Raji (cell line): ENCODE data around the gene LMBR1L.

Experiments
- POLR2A ChIP-seq: IDR thresholded peaks from 2 replicates; pipeline ENCODE4 v1.6.1; 2011; ENCODE audit warnings: low read depth, low read length, control low read depth; ENCODE audit not compliant: insufficient read depth

The LMBR1L gene

DNA sequence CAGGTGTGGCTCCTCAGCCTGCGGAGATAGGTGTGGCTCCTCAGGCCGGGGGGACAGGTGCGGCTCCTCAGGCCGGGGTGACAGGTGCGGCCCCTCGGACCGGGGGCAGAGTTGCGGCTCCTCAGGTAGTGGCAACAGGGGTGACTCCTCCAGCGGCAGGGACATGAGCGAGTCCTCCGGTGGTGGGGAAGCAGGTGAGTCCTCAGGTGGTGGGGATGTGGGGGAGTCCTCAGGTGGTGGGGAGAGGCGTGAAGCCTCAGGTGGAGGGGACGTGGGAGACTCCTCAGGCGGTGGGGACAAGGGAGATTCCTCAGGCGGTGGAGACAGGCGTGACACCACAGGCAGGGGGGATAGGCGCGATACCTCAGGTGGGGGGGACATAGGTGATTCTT lies 59.3 kb downstream of the LMBR1L start:
- no peak for TF ChIP-seq POLR2A

DNA sequence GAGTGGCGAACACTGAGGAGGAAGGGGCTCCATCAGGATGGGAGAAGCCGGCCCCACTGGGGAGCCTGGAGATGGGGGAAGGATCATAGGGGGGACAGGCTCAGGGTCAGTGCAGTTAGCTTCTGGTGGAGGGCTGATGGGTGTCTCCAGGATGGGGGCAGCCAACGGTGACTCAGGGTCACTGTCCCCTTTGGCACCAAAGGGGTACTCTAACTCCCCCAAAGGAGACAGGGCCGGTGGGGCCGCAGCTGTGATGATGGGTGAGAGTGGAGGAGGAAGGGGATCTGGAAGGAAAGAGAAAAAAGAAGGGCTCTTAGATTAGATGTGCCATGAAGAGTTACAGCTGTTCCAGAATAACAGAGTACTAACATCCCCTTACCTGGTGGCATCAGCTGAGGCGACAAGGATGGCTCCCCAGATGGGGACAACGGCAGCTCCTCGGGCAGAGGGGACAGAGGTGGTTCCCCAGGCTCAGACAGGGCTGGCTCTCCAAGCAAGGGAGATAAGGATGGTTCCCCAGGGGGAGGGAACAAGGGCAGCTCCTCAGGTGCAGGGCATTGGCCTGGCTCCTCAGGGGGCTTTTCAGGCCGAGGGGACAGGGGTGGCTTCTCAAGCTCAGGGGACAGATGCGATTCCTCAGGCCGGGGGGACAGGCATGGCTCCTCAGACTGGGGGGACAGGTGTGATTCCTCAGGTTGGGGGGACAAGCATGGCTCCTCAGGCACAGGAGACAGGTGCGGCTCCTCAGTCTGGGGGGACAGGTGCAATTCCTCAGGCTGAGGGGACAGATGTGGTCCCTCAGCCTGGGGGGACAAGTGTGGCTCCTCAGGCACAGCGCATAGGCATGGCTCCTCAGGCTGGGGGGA lies 59.9 kb downstream of the LMBR1L start:
- TF ChIP-seq POLR2A, result no peak

DNA sequence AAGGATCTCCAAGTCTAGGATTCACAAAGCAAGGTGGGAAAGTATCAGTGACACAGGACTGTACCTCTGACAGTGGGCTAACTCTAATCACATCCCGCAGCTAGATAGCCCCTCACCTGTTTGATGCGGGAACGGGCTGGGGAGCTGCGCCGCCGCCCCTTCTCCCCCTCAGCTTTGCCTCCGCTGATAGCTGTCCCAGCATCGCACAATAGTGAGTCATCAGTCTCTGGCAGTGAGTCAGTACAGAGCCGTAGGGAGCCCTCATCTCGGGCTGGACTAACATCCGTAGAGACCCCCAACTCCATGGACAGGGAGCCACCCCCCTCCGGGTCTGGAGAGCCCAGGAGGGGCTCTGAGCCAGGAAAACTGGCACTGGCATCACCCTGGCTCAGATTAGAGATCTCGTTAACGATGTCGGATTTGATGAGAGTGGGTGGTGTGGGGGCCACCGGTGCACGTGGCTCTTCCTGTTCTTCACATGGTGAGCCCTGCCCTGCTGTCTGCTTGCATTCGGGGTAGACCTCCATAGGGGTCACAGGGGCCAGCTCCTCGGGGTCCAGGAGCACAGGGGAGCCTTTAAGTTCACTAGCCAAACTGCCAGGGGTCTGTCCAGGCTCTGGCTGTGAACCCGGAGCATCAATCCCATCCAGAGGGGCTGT lies 61.0 kb downstream of the LMBR1L start:
- no peak for TF ChIP-seq POLR2A

DNA sequence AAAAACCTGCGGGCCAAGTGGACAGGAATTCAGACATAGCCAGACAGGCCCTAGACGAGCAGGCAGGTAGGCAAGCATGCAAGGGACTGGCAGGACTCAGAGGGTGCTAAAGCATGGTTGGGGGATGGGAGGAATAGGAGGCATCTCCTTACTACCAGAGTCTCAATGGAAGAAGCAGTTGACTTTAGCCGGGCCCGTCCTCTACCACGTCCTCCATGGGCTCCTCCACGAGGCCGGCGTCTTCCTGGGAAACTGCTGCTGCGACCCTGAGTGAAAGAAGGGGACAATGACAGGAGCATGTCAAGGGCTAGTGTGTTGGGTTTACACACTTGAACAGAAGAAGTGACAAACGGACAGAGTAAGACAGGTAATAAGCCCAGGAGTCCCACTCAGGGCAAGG lies 61.7 kb downstream of the LMBR1L start:
- no peak for TF ChIP-seq POLR2A
